Heart right ventricle (tissue), 16 donors: ENCODE data around the gene PADI4. TPM values are rescaled to one million over a fixed set of nuclear protein-coding genes. Genes with fewer than 3 reads are reported as not detected.

ENCODE experiments used
- ATAC-seq, 8 donors: fragments of 200-7000 bp; cut with Tn5 transposase; one replicate each; pipeline ENCODE4 v1.9.1; 2020; ENCODE audit warnings: mild to moderate bottlenecking in 8 of 8, moderate library complexity in 8 of 8, moderate number of reproducible peaks in 1 of 8
- DNase-seq, 2 donors: peaks; one replicate each; pipeline ENCODE4 v3.0.0-alpha.2; 2020
- H3K27ac ChIP-seq, 10 donors: fragments of 200-600 bp; sonication (generic) in 2 of 10; one replicate each; pipeline versions ENCODE4 v1.5.0 to v1.8.0; 2020 to 2022; ENCODE audit warnings: mild to moderate bottlenecking in 3 of 10
- H3K27me3 ChIP-seq, 7 donors: fragments of 200-600 bp; one replicate each; pipeline ENCODE4 v1.8.0; 2021 to 2022; ENCODE audit warnings: mild to moderate bottlenecking in 2 of 7
- H3K36me3 ChIP-seq, 9 donors: fragments of 200-600 bp; sonication (generic) in 1 of 9; one replicate each; pipeline versions ENCODE4 v1.5.0 to v1.8.0; 2020 to 2022; ENCODE audit warnings: mild to moderate bottlenecking in 2 of 9
- H3K4me1 ChIP-seq, 9 donors: fragments of 200-600 bp; sonication (generic) in 1 of 9; one replicate each; pipeline versions ENCODE4 v1.5.0 to v1.8.0; 2020 to 2022; ENCODE audit warnings: mild to moderate bottlenecking in 4 of 9
- H3K4me3 ChIP-seq, 10 donors: fragments of 200-600 bp; sonication (generic) in 2 of 10; one replicate each; pipeline versions ENCODE4 v1.5.0 to v1.8.0; 2020 to 2022; ENCODE audit warnings: mild to moderate bottlenecking in 7 of 10, moderate library complexity in 2 of 10
- H3K9me3 ChIP-seq, 11 donors: fragments of 200-600 bp in 10 of 11; sonication (generic) in 2 of 11; one replicate each; pipeline versions ENCODE4 v1.5.0 to v1.8.0; 2013 to 2022; ENCODE audit warnings: mild to moderate bottlenecking in 2 of 11, control low read depth in 1 of 11, moderate library complexity in 1 of 11
- CTCF ChIP-seq, 9 donors: fragments of 200-600 bp; sonication (generic) in 2 of 9; IDR thresholded peaks; one replicate each; pipeline versions ENCODE4 v1.5.0 to v1.8.0; 2021 to 2022; ENCODE audit warnings: antibody characterized with exemption in 9 of 9, mild to moderate bottlenecking in 5 of 9, moderate library complexity in 1 of 9
- WGBS, 2 donors: extraction: QIAGEN DNeasy Blood & Tissue Kit; methylation state at CpG; one replicate each; pipeline ENCODE4 v1.1.7; 2013; ENCODE audit warnings: inconsistent platforms in 1 of 2; 5-methylcytosine and 5-hydroxymethylcytosine counted together
- intact Hi-C, 10 donors: fragments of 100-400 bp; cut with DNase I; formaldehyde crosslinking; loops; one replicate each; pipeline versions ENCODE4 v1.11.1 to v1.14.2; 2022
- polyA plus RNA-seq, 2 donors: library from polyadenylated mRNA; stranded (reverse); fragments of 200-250 nt; gene quantifications; one replicate each; pipeline ENCODE4 v1.2.3, GENCODE V29; 2013
- total RNA-seq, 10 donors: library from RNA; stranded (reverse); fragmentation: NEBNext Ultra II Directional in 3 of 10; extraction: Animal tissue kit (Norgen Biotek cat#: 25700) in 3 of 10; gene quantifications; one replicate each; pipeline versions ENCODE4 v1.2.1 to v1.2.4, GENCODE V29; 2021 to 2023
- donor health status: Arrhythmogenic right ventricular cardiomyopathy.
- donor health status: ischemic (EF 13 %, LVEDD 7.1; RV severe dilation, severe dysfunction).
- donor health status: healthy with polysubstance abuse.
- donor health status: DM: no; HTN: yes; CAD: no.
- donor health status: DM: no; HTN: no; CAD: no.
- donor health status: ischemic (EF 25% LVEDD 6.9; RV normal size, moderate dysfunction).
- donor health status: ischemic (EF 25% LVEDD 5.7; RV mildly dilated, moderate dysfunction).
- donor health status: healthy.
- donor health status: DM: yes; HTN: yes; CAD: no.
- donor health status: Ischemic cardiomyopathy.
- donor health status: ischemic (EF 35%, LVEDD 5.7; RV mildly dilated, moderate dysfunction).
- donor health status: nonischemic (EF 11% LVEDD 7.7; RV severe dilation, severe dysfunction).
- donor health status: DM: yes; HTN: yes; CAD: no.
- donor health status: PGD.
- donor health status: ischemic (EF 29% LVEDD 5.4; RV normal size, mild dysfunction).
- donor health status: nonischemic (EF 23%, LVEDD 6.1; RV moderate dilation, normal function).

The PADI4 gene
- total and polyA plus RNA-seq, 12 donors: 0.06 to 3.0 (median 0.61) TPM; not detected in 2

DNA sequence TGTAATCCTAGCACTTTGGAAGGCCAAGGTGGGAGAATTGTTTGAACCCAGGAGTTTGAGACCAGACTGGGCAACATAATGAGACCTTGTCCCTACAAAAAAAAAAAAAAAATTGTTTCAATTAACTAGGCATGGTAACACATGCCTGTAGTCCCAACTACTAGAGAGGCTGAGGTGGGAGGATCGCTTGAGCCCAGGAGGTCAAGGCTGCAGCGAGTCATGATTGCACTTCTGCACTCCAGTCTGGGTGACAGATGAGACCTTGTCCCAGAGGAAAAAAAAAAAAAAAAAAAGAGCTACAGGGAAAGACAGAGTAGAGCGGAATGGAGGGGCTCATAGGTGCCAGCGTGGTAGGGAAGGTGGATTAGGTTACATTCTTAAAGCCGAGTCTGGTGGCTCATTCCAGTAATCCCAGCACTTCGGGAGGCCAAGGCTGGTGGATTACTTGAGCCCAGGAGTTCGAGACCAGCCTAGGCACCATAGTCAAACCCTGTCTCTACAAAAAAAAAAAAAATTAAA lies 43.0 kb downstream of the PADI4 start:
- no peaks in the 10 kb centered on the region for H3K4me1 ChIP-seq
- WGBS, 2 donors: 77 to 82% methylated on average over 7 of the region's 7 CpGs
- no peaks in the 10 kb centered on the region for H3K36me3 ChIP-seq
- ATAC-seq: no peak
- H3K9me3 ChIP-seq: no peaks in the 10 kb centered on the region
- H3K27me3 ChIP-seq: peaks cover 0 to 68% (median 25%) of the 10 kb centered on the region in 7 donors
- TF ChIP-seq CTCF (IDR thresholded peaks at IDR 0.05): no peak
- DNase-seq: no peak
- intact Hi-C loops: no loop called here
- H3K27ac ChIP-seq: no peak overlapping the region
- H3K4me3 ChIP-seq: no peak overlapping the region

GRCh38 chr1:17351598-17352324 lies 43.8 kb downstream of the PADI4 start:
- 79 to 81% methylated on average over 8 of the region's 8 CpGs for WGBS, 2 donors
- H3K4me1 ChIP-seq: no peaks in the 10 kb centered on the region
- no peak overlapping the region for H3K4me3 ChIP-seq
- peaks cover 0 to 70% (median 25%) of the 10 kb centered on the region in 7 donors for H3K27me3 ChIP-seq
- no peaks in the 10 kb centered on the region for H3K36me3 ChIP-seq
- DNase-seq (no peak), ATAC-seq (no peak)
- TF ChIP-seq CTCF (IDR thresholded peaks at IDR 0.05): no peak
- intact Hi-C loops: no loop called here
- H3K9me3 ChIP-seq: no peaks in the 10 kb centered on the region
- no peak overlapping the region for H3K27ac ChIP-seq

- no peaks in the 10 kb centered on the region for H3K4me1 ChIP-seq
- peaks cover 0 to 70% (median 21%) of the 10 kb centered on the region in 7 donors for H3K27me3 ChIP-seq
- no peaks in the 10 kb centered on the region for H3K9me3 ChIP-seq
- H3K36me3 ChIP-seq: no peaks in the 10 kb centered on the region
- no peak for ATAC-seq
- WGBS, 2 donors: 55 to 57% methylated on average over 8 of the region's 8 CpGs
- intact Hi-C loops: no loop called here
- no peak for TF ChIP-seq CTCF (IDR thresholded peaks at IDR 0.05)
- no peak overlapping the region for H3K4me3 ChIP-seq
- no peak overlapping the region for H3K27ac ChIP-seq
- no peak for DNase-seq
Observed at GRCh38 chr1:17352419-17352909, 44.5 kb downstream of the PADI4 start.

DNA sequence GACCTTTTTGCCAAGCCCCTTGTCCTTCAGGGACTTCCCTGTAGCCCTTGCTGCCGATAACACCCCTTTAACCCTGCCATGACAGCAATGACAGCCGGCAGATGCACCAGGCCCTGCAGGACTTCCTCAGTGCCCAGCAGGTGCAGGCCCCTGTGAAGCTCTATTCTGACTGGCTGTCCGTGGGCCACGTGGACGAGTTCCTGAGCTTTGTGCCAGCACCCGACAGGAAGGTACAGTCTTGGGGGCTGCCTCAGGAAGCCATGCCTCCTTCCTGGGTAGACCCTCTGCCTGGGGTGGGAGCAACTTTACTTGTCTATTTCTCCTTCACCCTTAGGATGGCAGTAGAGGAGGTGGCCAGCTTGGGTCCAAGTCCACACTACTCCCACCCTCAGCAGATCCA lies 47.9 kb downstream of the PADI4 start:
- Histone ChIP-seq H3K4me1 (no peaks in the 10 kb centered on the region), H3K9me3 (no peaks in the 10 kb centered on the region), H3K27me3 (peaks cover 0 to 55% (median 12%) of the 10 kb centered on the region in 7 donors), H3K27ac (no peak overlapping the region), H3K36me3 (peaks cover 0 to 5% (median 0%) of the 10 kb centered on the region in 9 donors), H3K4me3 (no peak overlapping the region)
- ATAC-seq (no peak), DNase-seq (no peak)
- no peak for TF ChIP-seq CTCF (IDR thresholded peaks at IDR 0.05)
- intact Hi-C loops: no loop called here
- WGBS, 2 donors: 53 to 54% methylated on average over 6 of the region's 6 CpGs
